GM23338 (cell line): Measurements from ENCODE around the gene TNFRSF12A. TPM values are rescaled to one million over a fixed set of nuclear protein-coding genes. Genes with fewer than 3 reads are reported as not detected.

ENCODE experiments used
- ATAC-seq: fragments of 200-7000 bp; cut with Tn5 transposase; 3 replicates; pipeline ENCODE4 v1.9.1; 2020
- DNase-seq: peaks from one replicate; pipeline ENCODE4 v3.0.0-alpha.2; 2015; ENCODE audit warnings: low spot score
- H2AFZ ChIP-seq: fragments of 200-600 bp; sonication (generic); 2 replicates; pipeline ENCODE4 v1.8.0; 2016; ENCODE audit warnings: antibody characterized with exemption, mild to moderate bottlenecking, moderate library complexity
- H3F3A ChIP-seq: fragments of 200-600 bp; sonication (generic); replicated peaks from 2 replicates; pipeline ENCODE4 v1.8.0; 2017; ENCODE audit warnings: antibody characterized with exemption, mixed run types, low read depth
- H3K27ac ChIP-seq: fragments of 200-600 bp; sonication (generic); 2 replicates; pipeline ENCODE4 v1.6.1; 2016; ENCODE audit warnings: low read depth
- H3K27me3 ChIP-seq: fragments of 200-600 bp; sonication (generic); 2 replicates; pipeline ENCODE4 v1.8.0; 2016; ENCODE audit warnings: mild to moderate bottlenecking, mixed run types, moderate library complexity; ENCODE audit not compliant: insufficient read depth
- H3K36me3 ChIP-seq: fragments of 200-600 bp; sonication (generic); 2 replicates; pipeline ENCODE4 v1.8.0; 2016; ENCODE audit warnings: mild to moderate bottlenecking; ENCODE audit not compliant: insufficient read depth
- H3K4me1 ChIP-seq: fragments of 200-600 bp; sonication (generic); 2 replicates; pipeline ENCODE4 v1.8.0; 2016; ENCODE audit warnings: mild to moderate bottlenecking, moderate library complexity; ENCODE audit not compliant: insufficient read depth
- H3K4me2 ChIP-seq: fragments of 200-600 bp; sonication (generic); 2 replicates; pipeline ENCODE4 v1.7.1; 2017; ENCODE audit warnings: mixed run types
- H3K4me3 ChIP-seq: fragments of 200-600 bp; sonication (generic); 2 replicates; pipeline ENCODE4 v1.6.1; 2016; ENCODE audit warnings: mixed run types
- H3K79me2 ChIP-seq: fragments of 200-600 bp; sonication (generic); replicated peaks from 2 replicates; pipeline ENCODE4 v1.8.0; 2017; ENCODE audit warnings: mild to moderate bottlenecking; ENCODE audit not compliant: insufficient read depth
- H3K9me2 ChIP-seq: fragments of 200-600 bp; sonication (generic); 2 replicates; pipeline ENCODE4 v1.8.0; 2017; ENCODE audit not compliant: insufficient read depth
- H4K20me1 ChIP-seq: fragments of 200-600 bp; sonication (generic); replicated peaks from 2 replicates; pipeline ENCODE4 v1.8.0; 2017; ENCODE audit warnings: mild to moderate bottlenecking; ENCODE audit not compliant: insufficient read depth
- H3K27ac Mint-ChIP-seq: 2 replicates; pipeline ENCODE4 v1.8.0; 2020; ENCODE audit warnings: inconsistent platforms, mild to moderate bottlenecking, moderate library complexity, mixed read lengths
- H3K27me3 Mint-ChIP-seq: 3 replicates; pipeline ENCODE4 v1.8.0; 2022; ENCODE audit warnings: low read depth, mild to moderate bottlenecking, moderate library complexity, mixed read lengths, inconsistent platforms; ENCODE audit not compliant: insufficient read depth, poor library complexity
- H3K36me3 Mint-ChIP-seq: 3 replicates; pipeline ENCODE4 v1.8.0; 2021; ENCODE audit warnings: low read depth, mild to moderate bottlenecking, inconsistent platforms, moderate library complexity, mixed read lengths
- H3K4me1 Mint-ChIP-seq: 3 replicates; pipeline ENCODE4 v1.8.0; 2020; ENCODE audit warnings: mild to moderate bottlenecking, inconsistent platforms, mixed read lengths
- H3K4me3 Mint-ChIP-seq: 3 replicates; pipeline ENCODE4 v1.8.0; 2021; ENCODE audit warnings: moderate library complexity, mild to moderate bottlenecking, inconsistent platforms, mixed read lengths
- H3K9me3 Mint-ChIP-seq: 3 replicates; pipeline ENCODE4 v1.8.0; 2020; ENCODE audit warnings: moderate library complexity, mild to moderate bottlenecking, inconsistent platforms, mixed read lengths
- CTCF ChIP-seq, 2 experiments: fragments of 200-600 bp in 1 of 2; sonication (generic) in 1 of 2; conservative IDR thresholded peaks; 2 replicates each; pipeline versions ENCODE4 v1.5.1 to v1.6.1; 2016 to 2017; ENCODE audit warnings: antibody characterized with exemption in 2 of 2, low read depth in 2 of 2, mild to moderate bottlenecking in 2 of 2, moderate library complexity in 1 of 2
- EZH2 ChIP-seq: fragments of 200-600 bp; sonication (generic); IDR thresholded peaks from one replicate; pipeline ENCODE4 v1.8.0; 2017; ENCODE audit warnings: antibody characterized with exemption, mild to moderate bottlenecking, low read depth; ENCODE audit not compliant: unreplicated experiment
- REST ChIP-seq: IDR thresholded peaks from one replicate; pipeline ENCODE4 v1.6.1; 2018; ENCODE audit warnings: antibody characterized with exemption; ENCODE audit not compliant: unreplicated experiment
- ZNF114 ChIP-seq: fragments of 250-450 bp; sonication (Bioruptor Pico); IDR thresholded peaks from 2 replicates; pipeline ENCODE4 v1.5.0; 2020; ENCODE audit warnings: mild to moderate bottlenecking, moderate library complexity
- ZNF331 ChIP-seq: fragments of 250-450 bp; sonication (Bioruptor Pico); IDR thresholded peaks from 2 replicates; pipeline ENCODE4 v1.5.0; 2020; ENCODE audit warnings: low read depth, mild to moderate bottlenecking, moderate library complexity
- ZNF462 ChIP-seq: fragments of 250-450 bp; sonication (Bioruptor Pico); IDR thresholded peaks from 2 replicates; pipeline ENCODE4 v1.5.0; 2020; ENCODE audit warnings: mild to moderate bottlenecking, moderate library complexity
- polyA plus RNA-seq: library from polyadenylated mRNA; unstranded; fragments of >200 nt; fragmentation: Nextera tagmentation; extraction: Ambion mirVana; gene quantifications from 2 replicates; pipeline ENCODE4 v1.2.1, GENCODE V29; 2016
- total RNA-seq: library from RNA; depleted of rRNA; stranded (reverse); fragments of >200 nt; shearing (Covaris generic); gene quantifications from 2 replicates; pipeline ENCODE4 v1.2.3, GENCODE V29; 2014

The TNFRSF12A gene
- total and polyA plus RNA-seq, 2 experiments from 2014 or later = 78.0 to 152 TPM

- TF ChIP-seq ZNF462 (no peak), ZNF331 (CRISPR knock-in tag) (no peak), REST (no peak), EZH2 (no peak)
Observed at GRCh38 chr16:2992383-2993081, 27.6 kb upstream of the TNFRSF12A start (continued).

- Histone ChIP-seq H2AFZ (no peak overlapping the region), H3K9me2 (no peaks in the 10 kb centered on the region), H3K4me1 (peaks cover 13% of the 10 kb centered on the region; the same call in 1 of the 2 replicates), H3K36me3 (no peaks in the 10 kb centered on the region), H3K79me2 (no peaks in the 10 kb centered on the region), H3F3A (no peaks in the 10 kb centered on the region), H3K4me3 (no peak overlapping the region), H4K20me1 (no peaks in the 10 kb centered on the region), H3K27me3 (no peaks in the 10 kb centered on the region), H3K4me2 (no peak overlapping the region), H3K27ac (no peak overlapping the region)
- ATAC-seq (no peak), DNase-seq (no peak)
- Mint-ChIP-seq H3K9me3 (no peaks in the 10 kb centered on the region), H3K4me1 (peaks cover 13% of the 10 kb centered on the region; the same call in 2 of the 3 replicates), H3K27me3 (peaks cover 7% of the 10 kb centered on the region), H3K36me3 (no peaks in the 10 kb centered on the region), H3K4me3 (no peak overlapping the region), H3K27ac (no peak overlapping the region)
- TF ChIP-seq CTCF (conservative IDR thresholded peaks at IDR 0.05; ENCODE audit: low read depth in 2 of 2) (no peak), ZNF114 (CRISPR knock-in tag) (no peak), ZNF331 (CRISPR knock-in tag) (no peak)
Observed at GRCh38 chr16:2996298-2996697, 23.9 kb upstream of the TNFRSF12A start.
